Activated naive CD4-positive, alpha-beta T cell treated with anti-CD3 and anti-CD28 coated beads for 36 hours (primary cell): ENCODE data around the gene DOCK1. TPM values are rescaled to one million over a fixed set of nuclear protein-coding genes. Genes with fewer than 3 reads are reported as not detected.
"Not testable (repeated sequence)": the region's sequence is repeated elsewhere in the genome, so short reads cannot be mapped to it uniquely, and the experiment has no call there.

Experiments
- CTCF ChIA-PET: fragments of 350-600 bp; sonication (Branson Sonifier 250); formaldehyde crosslinking; loops from one replicate; lab custom pipeline; 2021; ENCODE audit warnings: antibody characterized with exemption; lab: Charles Lee
- DNase-seq: peaks from one replicate; pipeline ENCODE4 v3.0.0-alpha.2; 2020
- H3K27ac Mint-ChIP-seq: one replicate; pipeline ENCODE4 v1.8.0; 2021; ENCODE audit warnings: mild to moderate bottlenecking, mixed read lengths
- H3K27me3 Mint-ChIP-seq: one replicate; pipeline ENCODE4 v1.8.0; 2021; ENCODE audit warnings: low read depth, mixed read lengths
- H3K36me3 Mint-ChIP-seq: one replicate; pipeline ENCODE4 v1.8.0; 2021; ENCODE audit warnings: low read depth, mixed read lengths
- H3K4me1 Mint-ChIP-seq: one replicate; pipeline ENCODE4 v1.8.0; 2021; ENCODE audit warnings: low read depth, mixed read lengths
- H3K4me3 Mint-ChIP-seq: one replicate; pipeline ENCODE4 v1.8.0; 2021; ENCODE audit warnings: mild to moderate bottlenecking, moderate library complexity, mixed read lengths
- H3K9me3 Mint-ChIP-seq: one replicate; pipeline ENCODE4 v1.8.0; 2021; ENCODE audit warnings: mixed read lengths
- intact Hi-C: fragments of 100-400 bp; cut with micrococcal nuclease; formaldehyde crosslinking; loops from one replicate; pipeline ENCODE4 v1.15.1; 2023
- total RNA-seq, 2 experiments: library from RNA; stranded (reverse); gene quantifications; one replicate each; pipeline ENCODE4 v1.2.3, GENCODE V29; 2021

DOCK1 gene
- under 1 TPM; 0.49 to 0.72 TPM for total RNA-seq

DNA sequence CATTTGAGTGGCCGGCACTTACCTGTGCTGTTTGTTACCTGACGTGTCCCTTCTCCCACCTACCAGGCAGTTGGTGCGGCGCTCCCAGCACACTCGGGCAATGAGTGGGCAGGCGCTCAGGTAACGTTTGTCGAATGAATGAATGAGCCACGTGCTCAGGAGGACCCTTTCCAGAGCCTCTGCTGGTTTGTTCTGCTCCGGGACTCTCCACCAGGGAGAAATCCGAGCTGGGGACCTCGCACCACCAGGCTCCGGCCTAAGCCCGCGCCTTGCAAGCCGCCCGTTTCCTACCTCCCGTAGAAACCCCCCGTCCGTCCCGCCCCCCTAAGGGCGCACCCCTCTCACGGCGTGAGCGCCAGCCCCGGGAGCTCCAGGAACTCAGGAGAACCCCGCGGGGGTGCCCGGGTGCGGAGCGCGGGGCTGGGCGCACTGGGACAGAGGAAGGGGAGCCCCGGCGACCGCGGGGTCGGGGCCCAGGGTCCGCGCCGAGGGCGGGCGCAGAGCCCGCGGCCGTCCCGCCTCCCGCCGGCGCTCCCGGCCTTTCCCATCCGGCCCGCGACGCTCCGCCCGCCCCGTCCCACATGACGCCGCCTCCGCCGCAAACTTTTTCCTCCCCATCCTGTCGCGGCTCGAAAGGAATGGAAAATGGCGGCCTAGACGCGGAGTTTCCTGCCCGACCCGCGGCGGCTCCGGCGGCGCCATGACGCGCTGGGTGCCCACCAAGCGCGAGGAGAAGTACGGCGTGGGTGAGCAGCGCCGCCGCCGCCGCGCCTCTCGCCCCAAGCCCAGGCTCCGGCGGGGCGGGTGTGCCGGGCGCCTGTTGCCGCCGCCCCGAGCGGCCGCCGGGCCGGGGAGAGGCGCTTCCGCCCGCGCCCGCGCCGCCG, at the start of gene DOCK1:
TSS of gene DOCK1 (plus strand) at position 611 of the 884 bp plus-strand sequence. CDS start at position 701, 90 bp downstream.
- Mint-ChIP-seq H3K27me3 (peaks cover 36% of the 10 kb centered on the region), H3K4me1 (peaks cover 6% of the 10 kb centered on the region), H3K9me3 (peaks cover 1% of the 10 kb centered on the region), H3K36me3 (no peaks in the 10 kb centered on the region), H3K27ac (peak within 1 kb of the TSS; percentile 56), H3K4me3 (peak within 1 kb of the TSS; percentile 67)
- CTCF ChIA-PET = no interaction called here
- peak; percentile 21 for DNase-seq
- intact Hi-C loops = no loop called here

GRCh38 chr10:126857178-126857806, 47.9 kb upstream of the DOCK1 start:
- Mint-ChIP-seq H3K4me3 (no peak overlapping the region), H3K9me3 (peaks cover 8% of the 10 kb centered on the region), H3K36me3 (peaks cover 2% of the 10 kb centered on the region), H3K27ac (no peak overlapping the region), H3K4me1 (no peaks in the 10 kb centered on the region), H3K27me3 (peaks cover 6% of the 10 kb centered on the region)
- CTCF ChIA-PET = no interaction called here
- intact Hi-C loops = no loop called here
- DNase-seq = no peak

GRCh38 chr10:126867567-126868365, 37.5 kb upstream of the DOCK1 start:
- intact Hi-C loops = no loop called here
- H3K27ac Mint-ChIP-seq = no peak overlapping the region
- H3K27me3 Mint-ChIP-seq = no peaks in the 10 kb centered on the region
- no peak for DNase-seq
- peaks cover 2% of the 10 kb centered on the region for H3K9me3 Mint-ChIP-seq
- H3K4me1 Mint-ChIP-seq = no peaks in the 10 kb centered on the region
- H3K36me3 Mint-ChIP-seq = no peaks in the 10 kb centered on the region
- H3K4me3 Mint-ChIP-seq = no peak overlapping the region
- CTCF ChIA-PET = no interaction called here

DNA sequence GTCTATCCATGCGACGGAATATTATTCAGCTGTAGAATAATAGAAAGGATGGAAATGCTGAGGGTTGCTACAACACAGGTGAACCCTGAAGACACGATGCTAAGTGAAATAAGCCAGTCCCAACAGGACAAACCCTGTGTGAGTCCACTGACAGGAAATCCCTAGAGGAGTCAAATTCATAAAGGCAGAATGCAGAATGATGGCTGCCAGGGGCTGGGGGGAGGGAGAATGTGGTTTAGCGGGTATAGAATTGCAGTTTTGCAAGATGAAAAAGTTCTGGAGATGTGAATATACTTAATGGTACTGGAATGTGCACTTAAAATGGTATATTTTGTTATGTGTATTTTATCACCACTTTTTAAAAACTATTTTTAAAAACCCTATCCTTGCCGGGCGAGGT, 36.9 kb upstream of the DOCK1 start:
- Mint-ChIP-seq H3K9me3 (peaks cover 2% of the 10 kb centered on the region), H3K36me3 (no peaks in the 10 kb centered on the region), H3K4me3 (no peak overlapping the region), H3K4me1 (no peaks in the 10 kb centered on the region), H3K27ac (no peak overlapping the region), H3K27me3 (no peaks in the 10 kb centered on the region)
- intact Hi-C loops = no loop called here
- CTCF ChIA-PET = no interaction called here
- DNase-seq = no peak

GRCh38 chr10:126872135-126872534, 33.1 kb upstream of the DOCK1 start:
- no peak for DNase-seq
- Mint-ChIP-seq H3K4me1 (no peaks in the 10 kb centered on the region), H3K27me3 (no peaks in the 10 kb centered on the region), H3K9me3 (no peaks in the 10 kb centered on the region), H3K36me3 (no peaks in the 10 kb centered on the region), H3K27ac (no peak overlapping the region), H3K4me3 (no peak overlapping the region)
- intact Hi-C loops = no loop called here
- CTCF ChIA-PET = no interaction called here

DNA sequence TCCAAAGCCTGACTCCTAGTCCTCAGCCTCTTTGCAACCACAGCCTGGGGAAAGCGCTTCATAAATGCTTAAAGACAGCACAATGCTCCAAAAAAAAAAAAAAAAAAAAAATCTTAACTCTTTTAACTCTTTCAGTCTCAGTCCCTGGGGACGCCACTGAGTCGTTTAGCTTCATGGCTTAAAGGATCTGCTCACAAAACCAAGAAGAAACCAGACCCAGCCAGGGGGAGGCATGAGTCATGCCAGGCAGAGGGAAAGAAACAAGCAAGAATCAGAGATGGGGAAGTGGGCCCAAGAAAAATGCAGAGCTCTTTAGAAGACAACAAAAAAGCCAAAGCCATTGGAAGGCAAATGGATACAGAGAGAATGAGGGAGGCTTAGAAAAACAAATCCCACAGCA, 32.5 kb upstream of the DOCK1 start:
- Mint-ChIP-seq H3K9me3 (no peaks in the 10 kb centered on the region), H3K27me3 (no peaks in the 10 kb centered on the region), H3K36me3 (no peaks in the 10 kb centered on the region), H3K4me3 (no peak overlapping the region), H3K27ac (no peak overlapping the region), H3K4me1 (no peaks in the 10 kb centered on the region)
- CTCF ChIA-PET = no interaction called here
- intact Hi-C loops = no loop called here
- no peak for DNase-seq

DNA sequence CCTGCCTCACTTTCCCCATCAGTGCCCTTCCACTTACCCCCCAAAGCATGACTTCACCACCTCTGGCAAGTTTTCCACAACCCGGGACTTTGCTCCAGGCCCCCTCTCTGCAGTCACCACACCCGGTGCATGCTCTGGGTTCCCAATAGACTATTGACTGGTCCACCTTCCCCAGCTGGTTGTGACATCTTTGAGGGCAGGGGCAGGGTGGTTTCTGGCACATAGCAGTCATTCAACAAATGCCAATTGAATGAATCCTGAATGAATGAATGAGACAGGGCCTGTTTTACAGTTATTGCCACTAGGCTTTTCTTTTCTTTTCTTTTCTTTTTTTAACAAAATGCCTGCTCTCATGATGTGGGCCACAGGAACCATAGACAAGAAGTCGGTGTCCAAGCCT, 28.8 kb upstream of the DOCK1 start:
- no peaks in the 10 kb centered on the region for H3K4me1 Mint-ChIP-seq
- no peaks in the 10 kb centered on the region for H3K36me3 Mint-ChIP-seq
- H3K4me3 Mint-ChIP-seq = no peak overlapping the region
- CTCF ChIA-PET = no interaction called here
- DNase-seq = no peak
- peaks cover 3% of the 10 kb centered on the region for H3K27me3 Mint-ChIP-seq
- intact Hi-C loops = no loop called here
- H3K27ac Mint-ChIP-seq = no peak overlapping the region
- H3K9me3 Mint-ChIP-seq = peaks cover 2% of the 10 kb centered on the region

- Mint-ChIP-seq H3K4me1 (no peaks in the 10 kb centered on the region), H3K27me3 (peaks cover 3% of the 10 kb centered on the region), H3K9me3 (peaks cover 2% of the 10 kb centered on the region), H3K36me3 (no peaks in the 10 kb centered on the region), H3K27ac (no peak overlapping the region), H3K4me3 (no peak overlapping the region)
- CTCF ChIA-PET = no interaction called here
- DNase-seq = no peak
- intact Hi-C loops = no loop called here
Measured at GRCh38 chr10:126877390-126877789, 27.8 kb upstream of the DOCK1 start.

DNA sequence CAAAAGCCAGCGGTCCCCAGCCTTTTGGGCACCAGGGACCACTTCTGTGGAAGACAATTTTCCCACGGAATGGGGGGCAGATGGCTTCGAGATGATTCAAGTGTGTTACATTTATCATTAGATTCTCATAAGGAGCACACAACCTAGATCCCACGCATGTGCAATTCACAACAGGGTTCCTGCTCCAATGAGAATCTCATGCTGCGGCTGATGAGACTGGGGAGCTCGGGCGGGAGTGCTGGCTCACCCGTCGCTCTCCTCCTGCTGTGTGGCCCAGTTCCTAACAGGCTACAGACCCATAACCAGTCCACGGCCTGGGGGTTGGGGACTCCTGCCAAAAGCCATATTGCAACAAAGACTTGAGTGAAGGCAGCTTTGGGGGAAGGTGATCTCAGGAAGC, 26.6 kb upstream of the DOCK1 start:
- peaks cover 3% of the 10 kb centered on the region for H3K27me3 Mint-ChIP-seq
- intact Hi-C loops = no loop called here
- H3K9me3 Mint-ChIP-seq = peaks cover 2% of the 10 kb centered on the region
- CTCF ChIA-PET = no interaction called here
- H3K4me1 Mint-ChIP-seq = no peaks in the 10 kb centered on the region
- DNase-seq = no peak
- H3K36me3 Mint-ChIP-seq = no peaks in the 10 kb centered on the region
- H3K4me3 Mint-ChIP-seq = no peak overlapping the region
- H3K27ac Mint-ChIP-seq = no peak overlapping the region

- intact Hi-C loops = no loop called here
- H3K27me3 Mint-ChIP-seq = peaks cover 3% of the 10 kb centered on the region
- H3K36me3 Mint-ChIP-seq = no peaks in the 10 kb centered on the region
- no peak overlapping the region for H3K4me3 Mint-ChIP-seq
- DNase-seq = no peak
- H3K27ac Mint-ChIP-seq = no peak overlapping the region
- peaks cover 2% of the 10 kb centered on the region for H3K9me3 Mint-ChIP-seq
- CTCF ChIA-PET = no interaction called here
- no peaks in the 10 kb centered on the region for H3K4me1 Mint-ChIP-seq
Measured at GRCh38 chr10:126880926-126881325, 24.3 kb upstream of the DOCK1 start.

GRCh38 chr10:126882055-126882454, 23.2 kb upstream of the DOCK1 start:
- H3K27me3 Mint-ChIP-seq, H3K36me3 Mint-ChIP-seq, H3K9me3 Mint-ChIP-seq, intact Hi-C loops, H3K27ac Mint-ChIP-seq, H3K4me3 Mint-ChIP-seq, CTCF ChIA-PET, DNase-seq, H3K4me1 Mint-ChIP-seq: not testable (repeated sequence)

GRCh38 chr10:126888436-126888835, 16.8 kb upstream of the DOCK1 start:
- DNase-seq, H3K27ac Mint-ChIP-seq, CTCF ChIA-PET, H3K27me3 Mint-ChIP-seq, H3K4me1 Mint-ChIP-seq, H3K9me3 Mint-ChIP-seq, H3K4me3 Mint-ChIP-seq, intact Hi-C loops, H3K36me3 Mint-ChIP-seq: not testable (repeated sequence)
